Retinal pigment epithelial cell (primary cell): ENCODE results near the gene KDM3A.

Source experiments
- DNase-seq: peaks from one replicate; pipeline ENCODE4 v3.0.0-alpha.2; 2010; ENCODE audit warnings: low read depth
- H3K4me3 ChIP-seq: 2 replicates; pipeline ENCODE4 v1.5.1; 2011; ENCODE audit warnings: mild to moderate bottlenecking, low read length, control low read depth, moderate library complexity
- TF ChIP-seq, protein P1 (sequence below): conservative IDR thresholded peaks from 2 replicates; pipeline ENCODE4 v1.5.1; 2011; ENCODE audit warnings: low read depth, low read length, control low read depth, inconsistent platforms

KDM3A gene

DNA sequence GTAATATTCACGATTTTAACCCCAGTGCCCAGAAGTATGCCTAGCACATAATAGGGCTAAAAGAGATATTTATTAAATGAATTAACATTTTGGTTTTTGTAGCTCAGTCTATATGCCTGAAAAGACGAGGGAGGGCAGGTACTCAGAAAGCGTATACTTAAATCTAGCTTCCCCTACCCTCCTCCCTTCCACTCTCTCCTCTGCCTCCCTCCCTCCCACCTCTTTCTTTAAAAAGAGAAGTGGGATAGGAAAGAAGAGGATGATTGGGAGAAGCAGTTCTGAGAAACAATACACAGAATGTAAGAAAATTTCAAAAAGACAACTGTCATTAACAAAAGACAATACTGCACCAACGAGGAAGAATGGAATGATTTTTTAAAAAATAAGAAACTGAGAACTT, 82.3 kb downstream of the KDM3A start:
- no peak for DNase-seq
- TF ChIP-seq, protein P1, sequence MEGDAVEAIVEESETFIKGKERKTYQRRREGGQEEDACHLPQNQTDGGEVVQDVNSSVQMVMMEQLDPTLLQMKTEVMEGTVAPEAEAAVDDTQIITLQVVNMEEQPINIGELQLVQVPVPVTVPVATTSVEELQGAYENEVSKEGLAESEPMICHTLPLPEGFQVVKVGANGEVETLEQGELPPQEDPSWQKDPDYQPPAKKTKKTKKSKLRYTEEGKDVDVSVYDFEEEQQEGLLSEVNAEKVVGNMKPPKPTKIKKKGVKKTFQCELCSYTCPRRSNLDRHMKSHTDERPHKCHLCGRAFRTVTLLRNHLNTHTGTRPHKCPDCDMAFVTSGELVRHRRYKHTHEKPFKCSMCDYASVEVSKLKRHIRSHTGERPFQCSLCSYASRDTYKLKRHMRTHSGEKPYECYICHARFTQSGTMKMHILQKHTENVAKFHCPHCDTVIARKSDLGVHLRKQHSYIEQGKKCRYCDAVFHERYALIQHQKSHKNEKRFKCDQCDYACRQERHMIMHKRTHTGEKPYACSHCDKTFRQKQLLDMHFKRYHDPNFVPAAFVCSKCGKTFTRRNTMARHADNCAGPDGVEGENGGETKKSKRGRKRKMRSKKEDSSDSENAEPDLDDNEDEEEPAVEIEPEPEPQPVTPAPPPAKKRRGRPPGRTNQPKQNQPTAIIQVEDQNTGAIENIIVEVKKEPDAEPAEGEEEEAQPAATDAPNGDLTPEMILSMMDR, result no peak
- no peak overlapping the region for H3K4me3 ChIP-seq

DNA sequence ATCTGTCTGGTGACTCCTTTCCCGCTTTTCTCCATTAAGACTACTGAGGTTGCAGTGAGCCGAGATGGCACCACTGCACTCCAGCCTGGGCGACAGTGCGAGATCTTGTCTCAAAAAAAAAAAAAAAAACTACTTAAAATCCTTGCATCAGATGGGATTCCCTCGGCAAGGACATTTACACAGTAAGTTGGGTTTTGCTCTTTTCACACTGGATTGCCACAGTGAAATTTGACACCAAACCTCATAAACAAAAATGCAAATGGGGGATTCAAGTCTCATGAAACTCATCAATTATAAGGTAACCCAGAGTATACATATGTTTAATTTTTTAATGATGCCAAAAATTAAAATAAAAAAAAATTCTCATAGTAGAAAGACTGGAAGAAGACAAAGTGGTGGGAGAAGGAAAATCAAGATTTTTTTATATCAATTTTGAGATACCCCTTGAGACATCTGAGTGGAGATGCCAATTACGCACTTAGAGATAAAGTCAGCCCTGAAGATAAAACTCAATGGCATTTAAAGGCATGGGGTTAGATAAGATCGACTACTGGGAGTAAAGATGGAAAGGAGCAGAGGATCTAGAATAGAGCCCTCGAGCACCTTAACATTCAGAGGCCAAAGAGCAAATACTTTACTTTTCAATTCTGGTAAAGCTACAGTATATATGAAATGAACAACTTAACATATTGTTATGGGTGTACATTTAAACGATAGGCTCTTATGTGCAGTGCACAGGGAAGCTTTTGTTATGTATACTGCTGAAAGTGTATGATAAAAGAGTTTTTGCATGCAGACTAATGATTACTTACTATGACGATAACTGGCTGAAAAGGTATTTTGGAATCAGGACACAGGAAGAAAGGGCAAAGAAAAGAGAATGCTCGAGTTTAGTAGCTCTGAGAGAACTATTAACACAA, 84.5 kb downstream of the KDM3A start:
- no peak overlapping the region for H3K4me3 ChIP-seq
- TF ChIP-seq, protein P1, result no peak
- DNase-seq, result no peak

DNA sequence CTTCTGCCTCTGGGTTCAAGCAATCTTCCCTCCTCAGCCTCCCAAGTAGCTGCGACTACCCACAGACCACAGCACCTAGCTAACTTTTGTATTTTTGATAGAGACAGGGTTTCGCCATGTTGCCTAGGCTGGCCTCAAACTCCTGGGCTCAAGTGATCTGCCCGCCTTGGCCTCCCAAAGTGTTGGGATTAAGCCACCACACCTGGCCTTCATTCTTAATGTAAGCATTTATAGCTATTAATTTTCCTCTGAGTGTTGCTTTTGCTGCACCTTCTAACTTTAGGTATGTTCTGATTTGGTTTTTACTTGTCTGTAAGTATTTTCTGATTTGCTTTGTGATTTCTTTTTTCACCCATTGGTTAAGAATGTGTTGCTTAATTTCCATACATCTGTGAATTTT, 92.4 kb downstream of the KDM3A start:
- DNase-seq, result no peak
- TF ChIP-seq, protein P1, result no peak
- H3K4me3 ChIP-seq, result no peak overlapping the region

DNA sequence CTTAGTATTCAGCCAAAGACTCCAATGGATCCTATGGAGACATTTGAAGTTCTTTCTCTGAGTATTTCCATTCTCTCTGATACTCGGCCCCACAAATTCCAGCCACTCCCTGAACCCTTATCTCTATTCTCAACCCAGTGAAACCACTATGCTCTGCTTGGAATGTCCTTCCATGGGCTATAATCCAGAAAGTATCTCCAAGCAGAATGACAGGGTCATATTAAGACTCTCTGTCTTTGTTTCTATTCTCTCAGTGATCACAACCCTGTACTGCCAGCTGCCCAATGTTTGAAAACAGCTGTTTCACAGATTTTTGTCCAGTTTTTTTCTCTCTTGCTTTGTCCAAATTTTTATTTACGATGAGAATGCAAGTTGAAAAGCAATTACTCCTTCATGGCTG, 100.2 kb downstream of the KDM3A start:
- DNase-seq, result no peak
- TF ChIP-seq, protein P1, result no peak
- H3K4me3 ChIP-seq, result no peak overlapping the region
